Aorta (tissue), 5 donors: ENCODE results near the gene ROPN1L. TPM values are rescaled to one million over a fixed set of nuclear protein-coding genes. Genes with fewer than 3 reads are reported as not detected.
A peak's percentile ranks its signal among the peaks of the same experiment; 100 is the strongest.

Experiments
- ATAC-seq: fragments of 200-7000 bp; cut with Tn5 transposase; one replicate; pipeline ENCODE4 v1.9.1; 2022; ENCODE audit warnings: moderate library complexity; ENCODE audit not compliant: low FRiP score
- DNase-seq, 2 donors: peaks; one replicate each; pipeline ENCODE4 v3.0.0-alpha.2; 2020
- H3K27ac ChIP-seq, 2 donors: one replicate each; pipeline ENCODE4 v1.5.1; 2013; ENCODE audit warnings: low read length in 2 of 2, mild to moderate bottlenecking in 2 of 2, moderate library complexity in 2 of 2, control low read depth in 1 of 2, inconsistent platforms in 1 of 2, low read depth in 1 of 2
- H3K27me3 ChIP-seq, 2 donors: one replicate each; pipeline ENCODE4 v1.6.1; 2013; ENCODE audit warnings: control low read depth in 1 of 2, low read length in 1 of 2, mild to moderate bottlenecking in 1 of 2, moderate library complexity in 1 of 2; ENCODE audit not compliant: insufficient read depth in 2 of 2, control insufficient read depth in 1 of 2
- H3K36me3 ChIP-seq, 2 donors: one replicate each; pipeline ENCODE4 v1.6.1; 2013; ENCODE audit warnings: control low read depth in 1 of 2, low read length in 1 of 2, mild to moderate bottlenecking in 1 of 2; ENCODE audit not compliant: insufficient read depth in 2 of 2, control insufficient read depth in 1 of 2
- H3K4me1 ChIP-seq, 2 donors: one replicate each; pipeline ENCODE4 v1.6.1; 2013; ENCODE audit warnings: low read length in 2 of 2, control low read depth in 1 of 2, mild to moderate bottlenecking in 1 of 2, moderate library complexity in 1 of 2; ENCODE audit not compliant: insufficient read depth in 2 of 2, control insufficient read depth in 1 of 2
- H3K4me3 ChIP-seq, 2 donors: one replicate each; pipeline ENCODE4 v1.5.1; 2013; ENCODE audit warnings: low read length in 2 of 2, control low read depth in 1 of 2, mild to moderate bottlenecking in 1 of 2
- H3K9me3 ChIP-seq: one replicate; pipeline ENCODE4 v1.6.1; 2013; ENCODE audit warnings: mild to moderate bottlenecking, low read length; ENCODE audit not compliant: control insufficient read depth
- WGBS, 2 donors: extraction: QIAGEN DNeasy Blood & Tissue Kit; methylation state at CpG; one replicate each; pipeline ENCODE4 v1.1.7; 2013; 5-methylcytosine and 5-hydroxymethylcytosine counted together
- intact Hi-C, 2 donors: fragments of 100-400 bp; cut with DNase I; formaldehyde crosslinking; loops; one replicate each; pipeline versions ENCODE4 v1.14.2 to v1.15.0; 2022
- polyA plus RNA-seq, 2 donors: library from polyadenylated mRNA; stranded (reverse); fragments of 200-250 nt; gene quantifications; one replicate each; pipeline ENCODE4 v1.2.3, GENCODE V29; 2013
- total RNA-seq, 2 donors: library from RNA; stranded (reverse); fragmentation: NEBNext Ultra II Directional; extraction: Animal tissue kit (Norgen Biotek cat#: 25700); gene quantifications; one replicate each; pipeline ENCODE4 v1.2.1, GENCODE V29; 2021
- donor health status: healthy with polysubstance abuse.
- donor health status: Bipolar disorder and iron deficiency.
- donor health status: DM: no; HTN: no; CAD: no.
- donor health status: DM: no; HTN: no; CAD: no.
- donor health status: DM: yes; HTN: yes; CAD: no.

The ROPN1L gene
- total and polyA plus RNA-seq, 4 donors = 0.68 to 0.88 TPM; not detected in 2

- ATAC-seq (no peak), DNase-seq (no peak)
- Histone ChIP-seq H3K4me3 (no peak overlapping the region), H3K27me3 (no peaks in the 10 kb centered on the region), H3K36me3 (peaks cover 7 to 24% of the 10 kb centered on the region in 2 donors), H3K9me3 (no peaks in the 10 kb centered on the region), H3K27ac (peak overlapping the region in 1 of 2 donors; percentile 19), H3K4me1 (peaks cover 0 to 3% of the 10 kb centered on the region in 2 donors)
- intact Hi-C loops = loop anchor here in 1 of 2 donors (5.0 kb wide), 1 partner anchor 135 kb away; no protein-coding TSS in a partner anchor
- 70 to 73% methylated on average over 12 of the region's 12 CpGs for WGBS, 2 donors
Observed at GRCh38 chr5:10421896-10422691, 19.6 kb upstream of the ROPN1L start.

- Histone ChIP-seq H3K4me3 (no peak overlapping the region), H3K27me3 (no peaks in the 10 kb centered on the region), H3K4me1 (peaks cover 0 to 3% of the 10 kb centered on the region in 2 donors), H3K36me3 (peaks cover 7 to 28% of the 10 kb centered on the region in 2 donors), H3K9me3 (no peaks in the 10 kb centered on the region), H3K27ac (no peak overlapping the region)
- intact Hi-C loops = loop anchor here in 1 of 2 donors (5.0 kb wide), 1 partner anchor 136 kb away; no protein-coding TSS in a partner anchor
- DNase-seq = no peak
- WGBS, 2 donors = 65 to 70% methylated on average over 2 of the region's 2 CpGs
- no peak for ATAC-seq
Observed at GRCh38 chr5:10423022-10423421, 18.7 kb upstream of the ROPN1L start.

- WGBS, 2 donors = 63 to 64% methylated on average over 6 of the region's 6 CpGs
- intact Hi-C loops = loop anchor here in 1 of 2 donors (5.0 kb wide), 1 partner anchor 137 kb away; no protein-coding TSS in a partner anchor
- Histone ChIP-seq H3K27me3 (no peaks in the 10 kb centered on the region), H3K9me3 (no peaks in the 10 kb centered on the region), H3K36me3 (peaks cover 7 to 24% of the 10 kb centered on the region in 2 donors), H3K4me3 (no peak overlapping the region), H3K27ac (no peak overlapping the region), H3K4me1 (peaks cover 0 to 3% of the 10 kb centered on the region in 2 donors)
- DNase-seq = no peak
- ATAC-seq = no peak
Observed at GRCh38 chr5:10424124-10424731, 17.5 kb upstream of the ROPN1L start.

GRCh38 chr5:10427201-10427600 is 14.5 kb upstream of the ROPN1L start:
- no peak for ATAC-seq
- 85 to 89% methylated on average over 2 of the region's 2 CpGs for WGBS, 2 donors
- peaks cover 14 to 16% of the 10 kb centered on the region in 2 donors for H3K36me3 ChIP-seq
- H3K4me3 ChIP-seq = no peak overlapping the region
- intact Hi-C loops = loop anchor here in 1 of 2 donors (5.0 kb wide), 2 partner anchors 145 to 160 kb away; no protein-coding TSS in a partner anchor
- no peaks in the 10 kb centered on the region for H3K27me3 ChIP-seq
- no peaks in the 10 kb centered on the region for H3K9me3 ChIP-seq
- no peak for DNase-seq
- no peak overlapping the region for H3K27ac ChIP-seq
- H3K4me1 ChIP-seq = no peaks in the 10 kb centered on the region

- ATAC-seq (no peak), DNase-seq (no peak)
- 96 to 100% methylated on average over 2 of the region's 2 CpGs for WGBS, 2 donors
- Histone ChIP-seq H3K27me3 (no peaks in the 10 kb centered on the region), H3K4me3 (no peak overlapping the region), H3K36me3 (peaks cover 16 to 17% of the 10 kb centered on the region in 2 donors), H3K27ac (no peak overlapping the region), H3K4me1 (no peaks in the 10 kb centered on the region), H3K9me3 (no peaks in the 10 kb centered on the region)
- intact Hi-C loops = loop anchor here in 1 of 2 donors (5.0 kb wide), 2 partner anchors 146 to 161 kb away; no protein-coding TSS in a partner anchor
Observed at GRCh38 chr5:10427978-10428377, 13.7 kb upstream of the ROPN1L start.

DNA sequence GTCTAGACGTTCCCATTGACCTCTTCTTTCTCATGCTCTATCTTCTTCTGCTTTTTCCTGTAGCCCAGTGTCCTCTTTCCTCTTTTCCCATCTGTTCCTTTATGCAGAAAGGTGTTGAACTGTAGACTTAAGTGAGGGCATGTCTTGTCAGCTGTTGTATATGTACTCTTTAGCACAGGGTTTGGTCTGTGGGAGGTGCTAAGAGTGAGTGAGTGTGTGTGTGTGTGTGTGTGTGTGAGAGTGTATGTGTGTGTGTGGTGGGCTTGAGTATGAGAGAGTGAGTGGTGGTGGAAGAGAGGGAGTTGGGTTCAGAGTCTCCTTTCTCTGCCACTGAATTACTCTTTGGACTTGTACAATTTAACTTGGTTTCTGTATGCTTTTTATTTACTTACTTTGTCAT is 10.3 kb upstream of the ROPN1L start:
- no peaks in the 10 kb centered on the region for H3K4me1 ChIP-seq
- DNase-seq (no peak), ATAC-seq (no peak)
- 41 to 43% methylated on average over 1 of the region's 1 CpG for WGBS, 2 donors
- H3K9me3 ChIP-seq = no peaks in the 10 kb centered on the region
- intact Hi-C loops = no loop called here
- H3K27me3 ChIP-seq = no peaks in the 10 kb centered on the region
- H3K27ac ChIP-seq = no peak overlapping the region
- no peak overlapping the region for H3K4me3 ChIP-seq
- H3K36me3 ChIP-seq = peaks cover 14 to 16% of the 10 kb centered on the region in 2 donors

DNA sequence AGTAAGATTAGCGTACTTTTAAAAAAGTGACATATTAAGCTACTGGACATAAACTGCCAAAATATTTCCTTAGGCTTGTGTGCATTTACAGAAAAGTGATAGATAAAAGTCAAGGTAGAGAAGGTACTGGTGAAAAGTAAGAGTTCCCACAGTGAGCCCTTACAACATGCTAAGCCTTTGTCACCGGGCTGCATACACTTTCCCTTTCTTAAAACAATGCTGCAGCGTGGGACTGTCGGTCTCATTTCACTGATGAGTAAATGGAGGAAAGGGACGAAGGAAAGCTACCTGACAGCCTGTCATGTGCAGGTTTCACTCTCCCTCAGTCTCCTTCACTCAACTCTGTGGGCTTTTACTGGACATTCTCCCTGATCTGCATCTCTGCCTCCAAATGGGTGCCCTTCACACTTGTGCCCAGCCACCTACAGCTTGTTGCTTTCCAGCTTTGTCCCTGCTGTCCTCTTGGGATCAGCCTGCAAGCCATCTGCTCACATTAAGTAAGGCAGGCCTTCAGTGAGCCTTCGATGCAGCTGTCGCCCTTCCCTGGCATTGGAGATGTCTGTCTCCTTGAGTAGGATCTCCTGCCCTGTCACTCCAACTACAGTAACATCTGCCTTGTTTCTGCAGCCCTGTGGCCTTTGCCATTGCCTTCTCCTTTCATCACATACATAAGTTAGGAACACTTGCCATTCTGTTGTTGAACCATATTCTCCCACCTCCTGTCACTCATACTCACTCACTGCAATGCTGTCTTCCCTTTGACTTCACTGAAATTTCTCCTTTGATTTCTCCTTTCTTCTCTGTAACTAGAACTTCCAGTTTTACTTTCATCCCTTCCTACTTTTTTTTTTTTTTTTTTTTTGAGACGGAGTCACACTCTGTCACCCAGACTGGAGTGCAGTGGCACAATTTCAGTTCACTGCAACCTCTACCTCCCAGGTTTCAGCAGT is 9.3 kb upstream of the ROPN1L start:
- no peak for ATAC-seq
- 87 to 92% methylated on average over 8 of the region's 8 CpGs for WGBS, 2 donors

DNA sequence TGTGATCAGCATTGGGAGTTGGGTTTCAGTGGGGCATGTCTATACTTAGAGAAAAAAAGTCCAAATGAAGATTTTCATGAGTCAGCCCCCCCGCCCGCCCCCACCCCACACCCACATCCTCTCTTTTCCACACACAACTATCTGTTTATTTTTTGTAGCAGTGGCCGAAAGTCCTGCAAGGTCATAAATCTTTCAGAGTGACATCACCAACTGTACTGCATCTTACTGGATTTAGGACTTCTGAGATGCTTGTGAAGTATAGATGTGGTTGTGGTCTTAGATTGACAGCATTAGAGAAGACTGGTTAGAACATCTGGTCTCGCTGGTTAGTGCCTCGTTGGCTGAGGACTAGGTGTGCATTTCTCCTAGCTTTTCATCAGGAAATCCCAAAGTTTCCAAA is 7.3 kb upstream of the ROPN1L start:
- H3K27me3 ChIP-seq = no peaks in the 10 kb centered on the region
- no peaks in the 10 kb centered on the region for H3K4me1 ChIP-seq
- H3K27ac ChIP-seq = no peak overlapping the region
- WGBS, 2 donors = 51 to 60% methylated on average over 5 of the region's 5 CpGs
- H3K36me3 ChIP-seq = peaks cover 7 to 11% of the 10 kb centered on the region in 2 donors
- no peak overlapping the region for H3K4me3 ChIP-seq
- intact Hi-C loops = no loop called here
- ATAC-seq (no peak), DNase-seq (no peak)
- H3K9me3 ChIP-seq = no peaks in the 10 kb centered on the region

More for the DNA sequence above, 9.3 kb upstream of the ROPN1L start:
- Histone ChIP-seq H3K4me3 (no peak overlapping the region), H3K9me3 (no peaks in the 10 kb centered on the region), H3K4me1 (no peaks in the 10 kb centered on the region), H3K27me3 (no peaks in the 10 kb centered on the region), H3K36me3 (peaks cover 11 to 14% of the 10 kb centered on the region in 2 donors), H3K27ac (no peak overlapping the region)
- DNase-seq = no peak
- intact Hi-C loops = no loop called here
